Activated CD8-positive, alpha-beta memory T cell treated with anti-CD3 and anti-CD28 coated beads for 24 hours (primary cell): ENCODE data around the gene GAK.
"Not testable (repeated sequence)": the region's sequence is repeated elsewhere in the genome, so short reads cannot be mapped to it uniquely, and the experiment has no call there.

Experiments
- DNase-seq: peaks from one replicate; pipeline ENCODE4 v3.0.0-alpha.2; 2020

GAK gene

DNA sequence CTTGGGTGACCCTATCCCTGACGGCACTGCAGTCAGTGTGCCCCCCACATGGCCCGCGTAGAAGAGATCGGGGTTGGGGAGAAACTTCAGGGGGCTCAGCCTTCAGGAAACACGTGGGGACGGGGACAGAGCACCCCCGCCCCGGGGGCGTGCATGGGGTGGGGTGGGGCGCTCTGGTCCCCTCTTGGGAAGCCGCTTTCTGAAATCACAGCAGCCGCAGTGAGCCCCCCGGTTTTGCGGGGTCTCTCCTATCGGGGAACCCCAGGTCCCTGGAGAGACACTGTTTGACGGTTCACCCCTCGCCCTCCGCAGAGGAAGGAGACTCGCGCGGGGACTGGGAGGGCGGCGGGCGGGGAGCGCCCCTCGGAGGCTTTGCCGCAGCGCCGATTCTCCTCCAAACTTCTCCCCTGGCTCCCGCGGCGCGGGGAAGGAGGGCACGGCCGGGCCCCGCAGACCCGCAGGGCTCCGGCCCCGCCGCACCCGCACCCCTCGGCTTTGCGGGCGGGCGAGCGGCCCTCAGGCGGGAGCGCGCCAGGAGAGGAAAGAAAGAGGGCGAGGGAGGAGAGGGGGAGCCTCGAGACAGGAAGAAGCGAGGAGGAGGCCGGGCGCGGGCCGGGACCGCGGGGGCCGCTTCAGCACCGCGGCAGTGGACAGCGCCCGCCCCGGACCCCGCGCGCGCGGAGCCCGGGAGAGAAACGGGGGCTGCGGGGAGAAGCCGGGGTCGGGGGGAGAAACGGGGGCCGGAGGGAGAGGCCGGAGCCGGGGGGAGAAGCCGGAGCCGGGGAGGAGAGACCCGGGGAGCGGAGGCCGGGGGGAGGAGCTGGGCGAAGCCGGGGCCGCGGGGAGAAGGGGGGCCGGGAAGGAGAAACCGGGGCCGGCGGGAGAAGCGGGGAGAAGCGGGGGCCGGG is 106.8 kb downstream of the GAK start:
- no peak for DNase-seq

DNA sequence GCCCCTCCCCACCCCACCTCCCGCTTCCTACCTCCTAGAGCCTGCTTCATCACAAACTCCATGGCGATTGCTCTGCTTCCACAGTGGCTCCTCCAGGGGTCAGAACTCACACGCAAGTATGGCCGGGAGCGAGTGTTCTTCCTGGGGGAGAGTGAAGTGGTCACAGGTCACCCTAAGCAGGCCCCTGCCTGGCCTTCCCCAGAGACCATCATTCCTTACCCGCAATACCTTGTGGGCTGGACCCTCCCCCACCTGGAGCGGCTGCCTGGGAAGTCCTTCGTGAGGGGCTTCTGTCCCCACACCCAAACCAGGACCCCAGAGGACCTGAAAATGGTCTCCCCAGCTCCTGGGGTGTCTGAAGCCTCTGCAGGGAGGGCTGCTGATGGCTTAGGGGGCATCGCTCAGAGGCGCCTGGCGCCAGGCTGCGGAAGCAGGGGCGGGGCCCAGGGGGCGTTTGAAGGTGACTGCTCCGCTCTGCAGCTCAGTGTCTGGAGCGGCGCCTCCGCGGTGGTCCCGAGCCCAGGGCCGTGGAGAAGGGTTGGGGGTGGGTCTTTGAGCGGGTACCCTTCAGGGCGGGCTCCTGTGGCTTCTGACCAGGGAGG is 107.6 kb downstream of the GAK start:
- no peak for DNase-seq

DNA sequence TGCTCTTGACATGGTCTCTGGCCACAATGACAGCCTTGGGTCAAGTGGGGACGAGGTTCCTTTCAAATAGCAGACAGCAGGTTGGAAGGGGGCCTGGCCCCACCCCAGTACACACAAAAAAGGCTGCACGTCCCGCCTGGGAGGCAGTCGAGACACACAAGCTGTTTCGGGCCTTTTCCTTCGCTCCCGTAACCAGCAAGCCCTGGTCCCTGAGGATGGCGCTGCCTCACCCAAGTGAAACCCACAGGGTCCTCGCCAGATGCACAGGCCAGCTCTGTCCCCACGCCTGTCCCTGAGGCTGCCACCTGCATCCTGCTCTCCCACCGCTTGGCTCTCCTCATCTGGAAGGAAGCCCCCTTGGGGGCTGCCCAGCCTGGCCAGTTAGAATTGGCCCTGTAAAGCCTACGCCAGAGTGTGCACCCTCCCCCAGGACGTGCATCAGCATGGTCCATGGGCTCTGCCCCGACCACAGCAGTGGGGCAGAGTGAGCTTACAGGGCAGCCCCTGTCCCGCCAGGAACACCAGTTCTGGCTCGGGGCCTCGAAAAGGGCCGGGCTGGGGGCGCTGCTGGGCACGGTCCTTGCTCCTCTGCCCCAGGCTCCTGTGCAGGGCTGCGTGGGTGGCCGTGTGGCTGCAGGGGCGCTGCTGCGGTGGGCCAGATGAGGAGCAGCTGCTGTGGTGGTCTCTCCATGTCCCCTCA is 108.2 kb downstream of the GAK start:
- no peak for DNase-seq

DNA sequence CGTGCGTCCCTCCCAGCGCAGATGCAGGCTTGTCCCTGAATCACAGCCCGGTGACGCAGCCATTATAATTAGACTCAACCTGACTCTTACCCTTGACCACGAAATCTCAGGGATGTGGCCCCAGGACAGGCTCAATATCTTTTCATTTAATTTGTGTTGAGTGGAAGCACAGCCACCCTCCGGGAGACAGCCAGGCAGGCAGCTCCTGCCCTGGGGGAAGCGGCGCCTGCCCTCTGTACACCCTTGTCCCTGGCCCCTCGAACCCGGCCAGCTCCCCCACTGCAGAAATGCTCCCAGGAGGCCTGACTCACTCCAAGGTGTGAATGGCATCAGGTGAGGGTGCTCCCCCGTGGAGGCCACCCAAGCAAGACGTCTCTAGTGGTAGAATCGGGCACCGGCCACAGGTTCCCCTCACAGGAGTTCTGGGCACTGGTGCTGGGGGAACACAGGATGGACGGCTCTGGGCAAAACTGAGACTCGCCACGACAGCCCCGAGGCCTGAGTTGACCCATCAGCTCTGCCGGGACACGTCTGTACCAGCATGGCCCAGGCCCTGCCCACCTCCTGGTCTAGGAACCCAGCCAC is 108.8 kb downstream of the GAK start:
- no peak for DNase-seq

DNA sequence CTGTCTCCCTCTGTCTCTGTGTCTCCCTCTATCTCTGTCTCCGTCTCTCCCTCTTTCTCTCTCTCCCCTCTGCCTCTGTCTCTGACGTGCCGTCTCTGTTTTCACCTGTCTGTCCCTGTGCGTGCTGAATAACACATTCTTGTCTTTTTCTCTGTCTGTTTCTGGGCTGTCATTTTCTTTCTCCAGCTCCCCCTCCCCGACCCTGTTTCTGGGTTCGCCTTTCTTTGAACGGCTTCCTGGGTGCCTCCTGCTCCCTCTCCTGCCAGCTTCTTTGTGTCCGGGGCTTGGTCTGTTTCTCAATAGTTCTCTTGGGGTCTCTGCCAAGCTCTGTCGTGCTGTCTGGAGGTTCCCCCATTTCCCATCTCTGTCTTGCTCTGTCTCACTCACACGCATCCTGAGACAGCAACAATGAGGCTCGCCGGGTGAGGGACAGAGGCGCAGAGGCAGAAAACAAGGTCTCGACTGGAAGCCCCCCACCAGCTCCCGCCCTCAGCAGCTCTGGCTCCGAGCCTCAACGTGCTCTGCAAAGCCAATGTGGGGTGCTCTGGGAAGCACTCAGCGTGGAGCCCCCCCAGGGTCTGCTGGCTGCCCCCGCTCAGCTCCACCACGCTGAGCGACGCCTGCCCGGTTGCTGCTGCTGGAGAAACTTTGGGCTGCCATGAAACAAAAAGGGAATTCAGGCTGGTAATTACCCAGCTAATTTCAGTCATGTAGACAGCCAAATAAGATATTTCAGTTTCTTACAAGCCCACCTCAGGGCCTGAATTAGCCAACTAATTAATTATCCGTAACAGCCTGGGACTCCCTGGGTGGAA is 109.5 kb downstream of the GAK start:
- no peak for DNase-seq

DNA sequence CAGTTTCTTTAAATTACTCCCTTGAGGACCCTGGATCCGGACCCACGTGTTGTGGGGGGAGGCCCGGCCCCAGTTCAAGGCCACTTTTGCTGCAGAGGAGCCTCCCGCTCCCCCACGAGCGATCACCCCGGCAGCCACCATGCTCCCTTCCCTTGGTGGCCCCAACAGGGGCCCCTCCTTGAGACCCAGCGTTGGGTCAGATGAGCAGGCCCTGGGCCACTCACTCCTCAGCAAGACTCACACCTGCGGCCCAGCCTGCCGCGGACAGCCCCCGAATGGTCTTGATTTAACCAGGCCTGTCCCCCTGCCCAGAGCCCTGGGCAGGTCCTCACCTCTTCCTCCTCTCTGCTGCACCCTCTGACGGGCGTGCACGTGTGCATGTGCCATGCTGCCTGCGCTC is 110.5 kb downstream of the GAK start:
- DNase-seq, result no peak

DNA sequence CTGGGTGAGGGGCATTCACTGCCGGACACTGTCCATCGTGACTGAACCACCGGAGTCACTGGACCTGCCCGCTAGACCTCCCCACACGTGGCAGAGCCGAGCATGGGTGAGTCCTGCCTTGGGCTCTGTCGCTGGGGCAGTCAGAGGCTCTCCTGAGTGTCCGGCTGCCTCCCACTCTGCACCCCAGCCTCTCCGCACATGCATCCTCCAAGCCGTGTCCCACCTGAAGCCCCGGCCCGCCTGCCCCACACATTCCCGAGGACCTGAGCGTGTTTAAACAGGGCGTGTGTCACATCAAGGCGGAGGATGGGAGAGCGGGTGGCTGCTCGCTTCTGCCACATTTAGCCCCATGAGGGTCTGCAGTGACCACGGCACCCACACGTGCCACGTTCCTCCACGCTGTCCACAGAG is 110.9 kb downstream of the GAK start:
- no peak for DNase-seq

DNA sequence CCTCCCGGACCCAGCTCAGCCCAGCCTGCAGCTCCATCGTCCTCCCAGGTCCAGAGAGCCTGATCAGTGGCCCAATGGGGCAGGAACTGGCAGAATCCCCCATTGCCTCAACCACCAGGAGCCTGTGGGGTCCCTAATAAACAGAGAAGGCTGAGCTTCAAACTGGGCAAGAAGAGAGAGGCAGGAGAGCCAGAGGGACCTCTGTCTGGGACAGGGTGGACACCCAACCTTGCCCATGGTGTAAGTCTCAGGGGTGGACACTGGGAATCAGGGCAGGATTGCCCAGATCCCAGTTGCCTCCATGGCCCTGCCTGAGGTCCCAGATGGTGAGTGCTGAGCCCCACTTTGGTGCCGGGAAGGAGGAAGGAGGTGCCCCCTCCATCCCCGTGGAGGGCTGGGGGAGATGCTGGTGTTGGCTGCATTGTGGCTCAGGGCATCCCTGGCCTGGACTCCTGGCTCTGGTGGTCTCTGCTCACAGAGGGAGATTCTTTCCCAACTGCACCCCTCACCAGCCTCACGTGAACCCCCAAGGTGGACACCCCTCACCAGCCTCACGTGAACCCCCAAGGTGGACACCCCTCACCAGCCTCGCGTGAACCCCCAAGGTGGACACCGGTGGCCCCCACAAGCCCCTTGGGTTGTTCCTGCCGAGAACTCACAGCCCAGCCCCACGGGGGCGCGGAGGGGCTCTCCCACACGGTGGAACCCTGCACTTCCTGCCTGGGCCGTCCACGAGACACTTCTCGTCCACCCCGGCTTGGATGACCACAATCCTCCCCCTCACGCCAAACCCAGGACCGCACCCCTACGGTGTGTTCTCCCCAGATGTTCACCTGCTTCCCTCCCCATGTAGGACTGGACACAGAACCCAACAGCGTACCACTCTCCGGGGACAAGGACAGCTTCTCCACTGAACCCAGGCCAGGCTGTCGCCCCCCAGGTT is 111.6 kb downstream of the GAK start:
- DNase-seq, result no peak

DNA sequence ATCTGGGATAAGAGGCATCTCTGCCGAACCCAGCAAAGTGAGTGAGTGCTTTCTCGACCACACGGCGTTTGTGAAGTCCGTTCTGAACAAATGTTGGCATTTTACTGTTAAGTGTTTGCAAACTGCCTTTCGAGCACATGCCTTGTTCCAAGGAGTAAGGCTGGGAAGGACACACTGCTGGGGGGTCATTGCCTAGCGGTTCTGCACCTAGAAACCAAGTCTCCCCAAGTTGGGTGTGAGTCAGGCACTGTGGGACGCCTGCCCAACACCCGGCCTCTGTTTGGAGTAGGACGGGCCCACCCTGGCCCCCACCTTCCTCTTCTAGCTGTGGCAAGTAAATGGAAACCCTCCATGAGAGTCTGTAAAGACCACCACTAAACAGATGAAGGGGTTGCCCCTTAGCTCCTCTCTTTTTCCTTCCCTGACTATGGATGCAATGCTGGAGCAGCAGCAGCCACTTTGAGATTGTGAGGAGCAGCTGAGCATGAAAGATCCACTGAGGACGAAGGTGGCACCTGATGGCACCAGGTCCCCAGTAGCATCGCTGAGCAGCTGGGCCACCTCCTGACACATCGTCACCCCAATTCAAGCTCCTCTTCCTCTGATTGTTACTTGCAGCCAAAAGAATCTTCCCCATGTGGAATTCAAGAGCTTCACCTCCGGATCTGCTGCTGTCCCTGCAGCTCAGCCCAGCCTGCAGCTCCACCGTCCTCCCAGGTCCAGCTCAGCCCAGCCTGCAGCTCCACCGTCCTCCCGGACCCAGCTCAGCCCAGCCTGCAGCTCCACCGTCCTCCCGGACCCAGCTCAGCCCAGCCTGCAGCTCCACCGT is 112.5 kb downstream of the GAK start:
- no peak for DNase-seq

DNA sequence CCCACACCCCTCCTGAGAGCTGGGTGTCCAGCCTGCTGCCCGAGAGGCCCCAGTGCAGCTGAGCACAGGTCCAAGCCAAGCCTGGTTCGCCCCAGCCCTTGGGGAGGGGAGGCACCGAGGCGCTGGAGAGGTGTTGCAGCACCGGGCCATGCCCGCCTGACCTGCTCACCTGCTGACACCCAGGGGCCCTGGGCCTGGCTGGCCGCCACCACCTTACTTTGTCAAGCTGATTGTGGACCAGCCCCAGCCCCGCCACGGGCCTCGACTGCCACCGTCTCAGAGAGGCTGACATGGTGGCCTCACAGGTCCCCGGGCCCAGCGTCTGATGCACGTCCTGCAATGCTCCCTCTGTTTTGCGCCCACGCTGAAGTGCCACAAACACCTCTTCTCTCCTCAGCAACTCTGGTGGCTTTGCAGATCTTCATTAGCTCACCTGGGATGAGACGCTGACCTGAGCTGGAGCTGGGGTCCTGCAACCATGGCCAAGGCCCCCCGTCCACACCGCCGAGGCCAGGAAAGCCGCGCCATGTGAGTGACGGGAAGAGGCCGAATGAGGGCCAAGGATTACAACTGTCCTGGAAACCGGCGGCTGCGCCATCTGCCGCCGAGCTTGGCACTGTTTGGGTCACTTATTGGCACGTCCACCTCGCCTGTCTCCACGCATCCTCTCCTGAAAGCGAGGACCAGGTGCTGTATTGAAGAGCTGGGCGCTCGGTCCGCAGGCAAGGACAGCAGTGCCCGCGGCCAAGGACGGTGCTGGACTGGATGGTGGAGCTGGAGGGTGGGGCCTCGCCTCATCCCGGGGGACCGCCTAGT is 113.8 kb downstream of the GAK start:
- no peak for DNase-seq

DNA sequence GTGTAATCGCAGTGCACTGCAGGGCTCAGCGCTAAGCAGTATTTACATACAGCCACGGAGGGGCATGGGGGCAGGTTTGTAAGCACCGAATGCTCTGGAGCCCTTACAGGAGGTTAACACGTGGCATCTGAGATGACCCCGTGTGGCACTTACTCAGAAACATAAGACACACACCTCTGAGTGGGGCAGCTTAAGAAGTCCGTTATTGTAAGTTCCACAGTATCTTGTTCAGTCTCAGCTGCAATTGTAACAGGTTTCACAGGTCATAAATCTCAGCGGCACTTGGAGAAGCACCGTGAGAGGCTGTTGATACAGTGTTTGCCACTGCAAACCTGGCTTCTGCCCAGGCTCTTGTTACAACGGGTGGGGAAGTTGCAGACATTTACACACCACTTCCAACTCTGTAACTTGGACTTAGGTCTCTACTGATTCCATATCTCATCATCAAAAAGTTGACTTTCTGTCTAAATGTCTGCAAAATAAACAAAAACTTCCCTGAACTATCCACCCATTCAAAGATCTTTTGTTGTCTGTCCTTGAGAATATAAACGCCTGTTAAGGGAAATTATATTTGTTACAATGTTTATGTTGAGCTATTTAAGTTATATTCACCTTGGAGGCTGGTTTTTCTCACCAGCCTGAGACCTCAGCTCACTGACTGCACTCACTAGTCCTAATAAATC is 116.5 kb downstream of the GAK start:
- no peak for DNase-seq

DNA sequence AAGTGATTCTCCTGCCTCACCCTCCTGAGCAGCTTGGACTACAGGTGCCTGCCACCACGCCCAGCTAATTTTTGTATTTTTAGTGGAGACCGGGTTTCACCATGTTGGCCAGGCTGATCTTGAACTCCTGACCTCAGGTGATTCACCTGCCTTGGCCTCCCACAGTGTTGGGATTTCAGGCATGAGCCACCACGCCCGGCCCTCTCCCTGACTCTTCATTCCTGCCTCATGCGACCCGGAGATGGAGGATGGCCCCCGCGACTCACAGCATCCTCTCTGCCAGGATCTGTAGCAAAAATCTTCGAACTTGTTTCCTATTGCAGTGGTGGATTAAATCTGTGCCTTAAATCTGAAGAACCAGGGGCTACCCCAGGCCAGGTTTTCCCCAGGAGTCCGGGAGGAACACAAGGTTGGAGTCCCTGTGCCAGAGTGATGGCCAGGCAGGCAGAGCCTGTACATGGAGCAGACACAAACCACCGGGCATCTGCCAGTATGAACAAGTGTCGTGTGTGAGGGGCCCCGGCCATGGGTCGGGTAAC is 117.7 kb downstream of the GAK start:
- DNase-seq, result no peak

DNA sequence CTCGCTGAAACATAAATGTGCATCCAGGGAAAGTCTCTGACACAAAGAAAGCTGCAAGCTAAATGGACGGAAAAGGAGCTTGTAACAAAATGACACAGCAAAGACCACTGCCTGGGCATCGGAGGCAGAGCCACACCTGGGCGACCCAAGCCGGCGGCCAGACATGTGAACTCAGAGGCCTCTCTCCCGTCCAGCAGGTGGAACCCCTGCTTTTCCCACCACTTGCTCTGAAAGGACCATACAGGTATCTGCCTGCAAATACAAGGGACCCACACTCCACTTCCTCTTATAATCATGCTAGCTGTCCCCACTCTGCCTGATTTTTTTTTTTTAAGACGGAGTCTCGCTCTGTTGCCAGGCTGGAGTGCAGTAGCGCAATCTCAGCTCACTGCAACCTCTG is 118.2 kb downstream of the GAK start:
- no peak for DNase-seq

DNA sequence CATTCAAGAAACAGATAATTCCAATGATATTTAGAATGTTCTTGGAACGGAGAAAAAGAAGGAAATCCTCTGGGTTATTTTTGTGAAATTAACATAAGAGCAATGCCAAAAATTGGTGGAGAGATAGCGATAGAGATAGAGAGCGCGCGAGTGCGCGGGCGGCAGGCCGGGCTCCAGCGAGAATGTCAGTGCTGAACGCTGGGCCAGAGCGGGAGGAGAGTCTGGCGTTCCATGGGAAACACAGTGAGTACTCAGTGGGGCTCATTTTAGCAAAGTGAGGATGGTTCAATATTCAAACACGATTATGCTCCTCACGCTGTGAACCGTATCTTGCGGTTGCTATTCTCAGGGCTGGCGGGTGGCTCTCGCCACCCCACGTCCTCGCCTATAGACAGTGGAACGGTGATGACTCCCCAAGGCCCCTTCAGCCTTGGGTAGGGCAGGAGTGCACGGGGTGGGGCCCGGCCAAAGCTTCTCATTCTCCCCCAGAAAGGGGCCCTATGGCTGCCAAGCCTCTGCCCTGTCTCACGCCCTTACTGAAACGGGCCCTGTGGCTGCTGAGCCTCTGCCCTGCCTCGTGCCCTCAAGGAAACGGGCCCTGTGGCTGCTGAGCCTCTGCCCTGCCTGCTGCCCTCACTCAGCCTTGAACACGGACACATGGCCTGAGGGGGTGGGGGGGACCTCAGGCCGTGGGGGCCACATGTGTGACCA is 123.1 kb downstream of the GAK start:
- no peak for DNase-seq

DNA sequence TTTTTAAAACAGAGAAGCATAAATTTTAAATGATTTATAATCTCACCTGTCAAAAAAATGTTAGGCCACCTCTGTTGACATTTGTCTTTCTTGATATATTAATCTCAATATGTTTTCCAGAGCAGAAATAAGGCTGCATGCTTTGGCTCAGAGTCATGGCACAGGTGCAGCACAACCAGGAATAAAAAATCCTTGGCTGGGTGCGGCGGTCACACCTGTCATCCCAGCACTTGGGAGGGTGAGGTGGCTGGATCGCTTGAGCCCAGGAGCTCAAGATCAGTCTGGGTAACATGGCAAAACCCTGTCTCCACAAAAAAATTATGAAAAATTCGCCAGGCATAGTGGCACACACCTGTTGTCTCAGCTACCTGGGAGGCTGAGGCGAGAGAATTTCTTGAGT is 124.3 kb downstream of the GAK start:
- DNase-seq, result no peak

DNA sequence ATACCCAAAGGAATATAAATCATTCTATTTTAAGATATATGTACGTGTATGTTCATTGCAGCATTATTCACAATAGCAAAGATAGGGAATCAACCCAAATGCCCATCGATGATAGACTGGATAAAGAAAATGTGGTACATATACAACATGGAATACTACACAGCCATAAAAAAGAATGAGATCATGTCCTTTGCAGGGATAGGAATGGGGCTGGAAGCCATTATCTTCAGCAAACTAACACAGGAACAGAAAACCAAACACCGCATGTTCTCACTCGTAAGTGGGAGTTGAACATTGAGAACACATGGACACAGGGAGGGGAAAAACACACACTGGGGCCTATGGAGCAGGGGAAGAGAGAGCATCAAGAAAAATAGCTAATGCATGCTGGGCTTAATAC is 125.1 kb downstream of the GAK start:
- DNase-seq, result not testable (repeated sequence)

DNA sequence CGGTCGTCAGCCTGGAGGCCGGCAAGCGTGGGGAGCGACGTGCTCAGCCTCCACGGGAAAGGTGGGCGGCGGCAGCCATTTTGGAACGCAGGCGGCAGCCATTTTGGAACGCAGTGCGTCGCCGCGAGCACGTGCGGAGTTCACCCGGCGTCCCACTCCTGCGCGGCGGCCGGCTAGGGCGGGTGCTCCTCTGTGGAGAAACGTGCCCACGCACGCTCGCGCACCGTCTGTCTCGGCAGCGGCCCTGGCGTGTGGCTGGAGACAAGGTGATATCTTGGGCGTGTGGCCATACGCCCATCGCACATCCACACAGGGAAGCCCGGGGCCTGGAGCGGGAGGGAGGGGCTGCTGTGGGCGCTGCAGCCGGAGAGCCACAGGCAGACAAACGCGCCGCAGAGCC is 127.3 kb downstream of the GAK start:
- DNase-seq, result no peak

DNA sequence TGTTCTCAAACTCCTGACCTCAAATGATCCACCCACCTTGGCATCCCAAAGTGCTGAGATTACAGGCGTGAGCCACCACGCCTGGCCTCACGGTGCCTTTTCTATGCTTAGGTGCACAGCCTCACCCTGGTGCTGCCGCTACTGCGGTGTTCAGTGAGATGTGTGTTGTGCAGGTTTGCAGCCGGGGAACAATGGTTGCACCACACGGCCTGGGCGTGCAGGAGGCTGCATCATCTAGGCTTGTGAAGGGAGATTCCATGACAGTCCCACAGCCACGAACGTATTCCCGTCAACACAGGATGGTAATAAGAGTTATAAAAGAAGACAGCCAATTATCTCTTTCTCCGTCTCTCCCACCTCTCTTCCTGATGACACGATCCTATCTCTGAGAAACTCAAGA is 128.2 kb downstream of the GAK start:
- no peak for DNase-seq
